HG02852 (cell line): Measurements from ENCODE around the gene CNNM1.

ENCODE experiments used
- ATAC-seq: cut with Tn5 transposase; IDR thresholded peaks from one replicate; pipeline ENCODE4 v1.9.1; 2021; ENCODE audit warnings: mild to moderate bottlenecking, moderate library complexity; ENCODE audit not compliant: unreplicated experiment

The CNNM1 gene

GRCh38 chr10:99329304-99329553, at the start of gene CNNM1:
CNNM1 (plus strand) TSS chr10:99329356; CDS start chr10:99329388, 32 bp downstream.
- ATAC-seq = peak; percentile 72

GRCh38 chr10:99279626-99280111, 49.5 kb upstream of the CNNM1 start:
- no peak for ATAC-seq

GRCh38 chr10:99280472-99280871, 48.7 kb upstream of the CNNM1 start:
- ATAC-seq = peak; percentile 95

- ATAC-seq = no peak
Observed at GRCh38 chr10:99285881-99286280, 43.3 kb upstream of the CNNM1 start.

GRCh38 chr10:99290306-99290705, 38.9 kb upstream of the CNNM1 start:
- no peak for ATAC-seq

GRCh38 chr10:99292159-99292558, 37.0 kb upstream of the CNNM1 start:
- ATAC-seq = no peak

GRCh38 chr10:99296605-99297004, 32.6 kb upstream of the CNNM1 start:
- ATAC-seq = no peak

GRCh38 chr10:99297033-99297432, 32.1 kb upstream of the CNNM1 start:
- no peak for ATAC-seq

GRCh38 chr10:99303899-99304861, 25.0 kb upstream of the CNNM1 start:
- ATAC-seq = no peak

GRCh38 chr10:99304862-99305229, 24.3 kb upstream of the CNNM1 start:
- ATAC-seq = no peak

GRCh38 chr10:99312501-99312900, 16.7 kb upstream of the CNNM1 start:
- ATAC-seq = no peak

GRCh38 chr10:99315853-99316252, 13.3 kb upstream of the CNNM1 start:
- ATAC-seq = no peak

- ATAC-seq = no peak
Observed at GRCh38 chr10:99316374-99316773, 12.8 kb upstream of the CNNM1 start.

- ATAC-seq = no peak
Observed at GRCh38 chr10:99318048-99318447, 11.1 kb upstream of the CNNM1 start.

GRCh38 chr10:99318475-99318874, 10.7 kb upstream of the CNNM1 start:
- ATAC-seq = no peak

- no peak for ATAC-seq
Observed at GRCh38 chr10:99325281-99325680, 3.9 kb upstream of the CNNM1 start.

- ATAC-seq = no peak
Observed at GRCh38 chr10:99326871-99327270, 2.3 kb upstream of the CNNM1 start.

- no peak for ATAC-seq
Observed at GRCh38 chr10:99328579-99329303, 415 bp upstream of the CNNM1 start.

- ATAC-seq = peak; percentile 43
Observed at GRCh38 chr10:99329554-99330346, 594 bp downstream of the CNNM1 start.

GRCh38 chr10:99330347-99330924, 1.3 kb downstream of the CNNM1 start:
- ATAC-seq = no peak

GRCh38 chr10:99331207-99331803, 2.1 kb downstream of the CNNM1 start:
- no peak for ATAC-seq
